ENCODE data around the gene ZNF124.

The ZNF124 gene

DNA sequence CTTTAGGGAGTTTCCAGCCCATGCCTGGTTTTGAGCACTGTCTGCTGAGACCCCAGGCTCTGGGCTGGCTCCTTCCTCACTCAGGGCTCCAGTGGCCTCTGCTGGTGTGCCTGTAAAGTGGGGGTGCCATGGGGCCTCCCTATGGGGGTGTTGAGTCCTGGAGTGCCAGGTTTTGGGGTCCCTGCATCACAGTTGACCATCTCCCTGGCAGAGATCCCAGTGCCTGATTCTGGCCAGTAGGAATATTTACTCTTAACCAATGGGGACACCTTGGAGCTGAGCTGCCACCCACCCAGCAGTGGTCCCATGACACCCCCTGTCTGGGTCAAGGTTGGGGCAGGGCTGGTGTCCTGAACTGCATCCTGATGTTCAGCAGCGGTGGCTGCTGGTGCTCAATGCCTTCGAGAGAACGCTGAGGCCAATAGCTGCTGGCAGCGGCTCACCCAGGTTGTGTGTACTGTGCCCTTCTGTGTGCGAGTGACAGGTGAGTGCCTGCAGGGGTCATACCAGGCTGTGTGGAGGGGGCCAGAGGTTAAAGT, 58.0 kb downstream of the ZNF124 start:
- DNase-seq (ENCODE audit: low spot score) = no peak
- in situ Hi-C loops (cut with MboI; ENCODE audit: low sequenced_read_pairs, unreplicated experiment) = no loop called here
- TF ChIP-seq, protein P1, sequence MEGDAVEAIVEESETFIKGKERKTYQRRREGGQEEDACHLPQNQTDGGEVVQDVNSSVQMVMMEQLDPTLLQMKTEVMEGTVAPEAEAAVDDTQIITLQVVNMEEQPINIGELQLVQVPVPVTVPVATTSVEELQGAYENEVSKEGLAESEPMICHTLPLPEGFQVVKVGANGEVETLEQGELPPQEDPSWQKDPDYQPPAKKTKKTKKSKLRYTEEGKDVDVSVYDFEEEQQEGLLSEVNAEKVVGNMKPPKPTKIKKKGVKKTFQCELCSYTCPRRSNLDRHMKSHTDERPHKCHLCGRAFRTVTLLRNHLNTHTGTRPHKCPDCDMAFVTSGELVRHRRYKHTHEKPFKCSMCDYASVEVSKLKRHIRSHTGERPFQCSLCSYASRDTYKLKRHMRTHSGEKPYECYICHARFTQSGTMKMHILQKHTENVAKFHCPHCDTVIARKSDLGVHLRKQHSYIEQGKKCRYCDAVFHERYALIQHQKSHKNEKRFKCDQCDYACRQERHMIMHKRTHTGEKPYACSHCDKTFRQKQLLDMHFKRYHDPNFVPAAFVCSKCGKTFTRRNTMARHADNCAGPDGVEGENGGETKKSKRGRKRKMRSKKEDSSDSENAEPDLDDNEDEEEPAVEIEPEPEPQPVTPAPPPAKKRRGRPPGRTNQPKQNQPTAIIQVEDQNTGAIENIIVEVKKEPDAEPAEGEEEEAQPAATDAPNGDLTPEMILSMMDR (IDR thresholded peaks at IDR 0.05; ENCODE audit: borderline replicate concordance, control extremely low read depth, extremely low read depth, insufficient read depth, missing control alignments) = no peak

DNA sequence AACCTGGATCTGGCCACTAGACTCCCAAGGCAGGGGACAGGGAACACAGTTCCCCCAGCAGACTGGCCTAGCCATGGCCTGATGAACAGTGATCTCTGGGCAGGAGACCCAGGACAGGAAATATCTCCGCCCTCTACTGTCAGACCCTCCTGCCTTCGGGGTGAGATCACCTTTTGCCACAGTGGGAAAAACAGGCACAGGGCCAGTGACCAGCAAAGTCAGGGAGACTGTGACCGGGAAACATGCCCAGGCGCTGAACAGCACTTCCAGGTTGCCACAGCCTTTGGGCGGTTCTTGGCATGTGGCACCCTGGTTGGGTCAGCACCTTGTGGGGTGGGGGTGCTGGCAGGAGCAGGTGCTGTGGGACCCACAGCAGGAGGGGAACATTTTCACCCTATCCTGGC, 58.7 kb downstream of the ZNF124 start:
- in situ Hi-C loops (cut with MboI; ENCODE audit: low sequenced_read_pairs, unreplicated experiment) = no loop called here
- no peak for DNase-seq (ENCODE audit: low spot score)
- TF ChIP-seq, protein P1 (IDR thresholded peaks at IDR 0.05; ENCODE audit: borderline replicate concordance, control extremely low read depth, extremely low read depth, insufficient read depth, missing control alignments) = no peak

- TF ChIP-seq, protein P1 (IDR thresholded peaks at IDR 0.05; ENCODE audit: borderline replicate concordance, control extremely low read depth, extremely low read depth, insufficient read depth, missing control alignments) = no peak
- in situ Hi-C loops (cut with MboI; ENCODE audit: low sequenced_read_pairs, unreplicated experiment) = no loop called here
- DNase-seq (ENCODE audit: low spot score) = no peak
These were observed 59.4 kb downstream of the ZNF124 start for GRCh38 chr1:247112479-247112781.

DNA sequence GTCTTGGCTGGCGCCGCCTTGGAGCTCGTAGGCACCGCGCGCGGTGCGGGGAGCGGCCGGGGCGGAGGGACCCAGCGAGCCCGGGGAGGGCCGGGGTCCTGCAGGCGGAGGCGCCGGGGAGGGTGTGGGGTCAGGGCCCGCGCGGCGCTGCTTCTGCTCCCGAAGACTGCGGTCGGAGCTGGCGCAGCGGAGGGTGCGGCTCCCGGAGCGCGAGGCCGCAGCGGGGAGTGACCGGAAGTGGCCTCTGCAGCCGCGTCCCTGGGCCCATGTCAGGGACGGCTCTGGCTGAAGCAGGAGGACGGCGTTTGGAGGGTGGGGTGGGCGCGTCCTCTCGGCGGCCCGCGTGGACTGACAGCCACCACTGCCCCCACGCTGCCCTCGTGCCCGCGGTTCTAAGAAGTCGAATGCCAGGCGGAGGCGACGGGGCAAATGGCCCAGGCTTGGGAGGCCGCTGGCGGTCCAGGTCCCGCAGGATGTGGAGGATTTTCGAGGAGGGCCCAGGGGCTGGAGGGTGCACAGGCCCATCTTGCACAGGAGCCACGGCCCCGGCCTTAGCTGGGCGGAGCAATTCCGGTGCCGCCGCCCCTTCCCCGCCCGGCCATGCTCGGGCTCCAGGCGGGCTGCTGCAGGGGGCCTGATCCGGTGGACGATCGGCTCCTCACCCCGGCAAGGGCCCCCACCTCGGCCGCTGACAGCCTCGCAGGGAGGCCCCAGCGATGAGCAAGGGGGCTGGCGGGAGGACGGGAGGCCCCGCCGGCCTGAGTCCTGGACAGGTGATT, 59.9 kb downstream of the ZNF124 start:
- TF ChIP-seq, protein P1 (IDR thresholded peaks at IDR 0.05; ENCODE audit: borderline replicate concordance, control extremely low read depth, extremely low read depth, insufficient read depth, missing control alignments) = no peak
- DNase-seq (ENCODE audit: low spot score) = no peak
- in situ Hi-C loops (cut with MboI; ENCODE audit: low sequenced_read_pairs, unreplicated experiment) = no loop called here

- DNase-seq (ENCODE audit: low spot score) = no peak
- in situ Hi-C loops (cut with MboI; ENCODE audit: low sequenced_read_pairs, unreplicated experiment) = no loop called here
- TF ChIP-seq, protein P1 (IDR thresholded peaks at IDR 0.05; ENCODE audit: borderline replicate concordance, control extremely low read depth, extremely low read depth, insufficient read depth, missing control alignments) = no peak
These were observed 60.5 kb downstream of the ZNF124 start for GRCh38 chr1:247111259-247111699.

DNA sequence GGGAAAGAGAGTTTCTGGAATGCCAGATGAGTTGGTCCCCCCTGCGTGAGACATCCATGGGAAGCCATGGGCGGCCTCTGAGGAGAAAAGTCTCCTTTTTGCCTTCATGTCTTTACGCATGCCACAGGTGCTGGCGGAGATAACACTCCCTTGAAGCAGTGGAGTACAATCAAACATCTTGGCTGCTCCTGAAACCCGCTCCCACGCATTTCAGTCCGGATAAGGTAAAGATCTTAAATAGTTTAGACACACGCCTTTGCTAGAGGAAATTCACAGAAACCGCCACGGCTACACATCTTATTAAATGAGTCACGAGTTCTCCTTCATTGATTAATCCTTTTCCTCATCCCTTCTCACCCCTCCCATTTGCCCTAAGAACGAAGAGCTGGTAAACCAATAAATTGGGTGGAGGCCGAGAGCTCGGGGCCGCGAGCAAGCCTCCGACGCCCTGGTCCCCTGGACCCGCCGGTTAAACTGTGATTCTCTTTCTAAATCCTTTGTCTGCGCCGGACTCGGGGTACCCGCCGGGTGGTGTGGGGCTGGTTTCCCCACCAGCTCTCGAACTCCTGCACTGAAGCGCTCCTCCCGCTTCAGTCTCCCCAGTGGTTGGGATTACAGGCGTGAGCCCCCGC, 61.1 kb downstream of the ZNF124 start:
- in situ Hi-C loops (cut with MboI; ENCODE audit: low sequenced_read_pairs, unreplicated experiment) = no loop called here
- no peak for DNase-seq (ENCODE audit: low spot score)
- TF ChIP-seq, protein P1 (IDR thresholded peaks at IDR 0.05; ENCODE audit: borderline replicate concordance, control extremely low read depth, extremely low read depth, insufficient read depth, missing control alignments) = no peak

Measured in GM13976 (cell line).